Esophagus mucosa (tissue), 1 donor: Measurements from ENCODE around the gene MEIOB. TPM values are rescaled to one million over a fixed set of nuclear protein-coding genes. Genes with fewer than 3 reads are reported as not detected.

ENCODE experiments used
- ATAC-seq: fragments of 200-7000 bp; cut with Tn5 transposase; one replicate; pipeline ENCODE4 v1.9.1; 2020
- total RNA-seq: library from RNA; stranded (reverse); gene quantifications from one replicate; pipeline ENCODE4 v1.2.4, GENCODE V29; 2023
- donor health status: DM: yes; HTN: yes; CAD: no.

The MEIOB gene
- total RNA-seq, 1 donor from 2014 or later, result not detected

- ATAC-seq, result no peak
These were observed 43.1 kb downstream of the MEIOB start for GRCh38 chr16:1828645-1829410.

GRCh38 chr16:1826691-1827573, 45.0 kb downstream of the MEIOB start, which contains the start of the genes FAHD1 and HAGH:
TSS of gene FAHD1 (plus strand) at chr16:1827206. CDS start at chr16:1827239, 33 bp downstream.
TSS of gene HAGH (minus strand) at chr16:1826825. CDS start at chr16:1826787, 38 bp downstream.
- peak; percentile 85 for ATAC-seq

GRCh38 chr16:1825864-1826690, 45.9 kb downstream of the MEIOB start:
- peak; percentile 60 for ATAC-seq

- no peak for ATAC-seq
These were observed 46.5 kb downstream of the MEIOB start for GRCh38 chr16:1825381-1825863.

- ATAC-seq, result no peak
These were observed 48.1 kb downstream of the MEIOB start for GRCh38 chr16:1823821-1824220.

GRCh38 chr16:1822801-1823200, 49.2 kb downstream of the MEIOB start:
- no peak for ATAC-seq

- no peak for ATAC-seq
These were observed 49.9 kb downstream of the MEIOB start for GRCh38 chr16:1821861-1822611.

- no peak for ATAC-seq
These were observed 51.0 kb downstream of the MEIOB start for GRCh38 chr16:1820946-1821290.

GRCh38 chr16:1820096-1820945, 51.6 kb downstream of the MEIOB start:
- ATAC-seq, result no peak

GRCh38 chr16:1819611-1820010, 52.4 kb downstream of the MEIOB start:
- ATAC-seq, result no peak

- ATAC-seq, result no peak
These were observed 53.0 kb downstream of the MEIOB start for GRCh38 chr16:1818873-1819525.

GRCh38 chr16:1818204-1818872, 53.6 kb downstream of the MEIOB start:
- no peak for ATAC-seq

GRCh38 chr16:1817716-1818115, 54.2 kb downstream of the MEIOB start:
- no peak for ATAC-seq

GRCh38 chr16:1817276-1817589, 54.7 kb downstream of the MEIOB start:
- ATAC-seq, result no peak

GRCh38 chr16:1816396-1817275, 55.3 kb downstream of the MEIOB start:
- ATAC-seq, result no peak

- no peak for ATAC-seq
These were observed 56.5 kb downstream of the MEIOB start for GRCh38 chr16:1815461-1815860.

GRCh38 chr16:1812732-1813163, 59.2 kb downstream of the MEIOB start:
- peak; percentile 72 for ATAC-seq

- ATAC-seq, result no peak
These were observed 61.4 kb downstream of the MEIOB start for GRCh38 chr16:1810536-1810935.

GRCh38 chr16:1810106-1810505, 61.9 kb downstream of the MEIOB start:
- ATAC-seq, result no peak
